Right atrium auricular region (tissue), 2 donors: Measurements from ENCODE around the gene MIB2. TPM values are rescaled to one million over a fixed set of nuclear protein-coding genes. Genes with fewer than 3 reads are reported as not detected.

Experiments
- DNase-seq: peaks from one replicate; pipeline ENCODE4 v3.0.0-alpha.2; 2019; ENCODE audit warnings: low spot score
- H3K27ac ChIP-seq, 2 donors: fragments of 200-600 bp; sonication (generic); 1 replicate in 1 of 2; 2 replicates in 1 of 2; pipeline ENCODE4 v1.5.1; 2016 to 2019
- H3K27me3 ChIP-seq, 2 donors: fragments of 200-600 bp; sonication (generic); one replicate each; pipeline versions ENCODE4 v1.5.1 to v1.6.0; 2017 to 2019
- H3K36me3 ChIP-seq: fragments of 200-600 bp; sonication (generic); one replicate; pipeline ENCODE4 v1.5.1; 2016
- H3K4me1 ChIP-seq, 2 donors: fragments of 200-600 bp; sonication (generic); one replicate each; pipeline versions ENCODE4 v1.5.1 to v1.6.0; 2017 to 2019
- H3K4me3 ChIP-seq, 2 donors: fragments of 200-600 bp; sonication (generic); 1 replicate in 1 of 2; 2 replicates in 1 of 2; pipeline ENCODE4 v1.5.1; 2017 to 2019; ENCODE audit warnings: mild to moderate bottlenecking in 1 of 2, moderate library complexity in 1 of 2
- H3K9me3 ChIP-seq, 2 donors: fragments of 200-600 bp; sonication (generic); one replicate each; pipeline ENCODE4 v1.5.1; 2019
- total RNA-seq, 2 donors: library from RNA; depleted of rRNA; stranded (reverse); fragments of >200 nt; gene quantifications; one replicate each; pipeline ENCODE4 v1.1.0, GENCODE V29; 2016
- TF ChIP-seq, protein P1 (sequence below), 2 donors: fragments of 200-600 bp; sonication (generic); IDR thresholded peaks; one replicate each; pipeline ENCODE4 v1.5.1; 2019; ENCODE audit warnings: antibody characterized with exemption in 2 of 2

The MIB2 gene
- total RNA-seq, 2 donors from 2014 or later = 42.4 to 45.6 TPM

DNA sequence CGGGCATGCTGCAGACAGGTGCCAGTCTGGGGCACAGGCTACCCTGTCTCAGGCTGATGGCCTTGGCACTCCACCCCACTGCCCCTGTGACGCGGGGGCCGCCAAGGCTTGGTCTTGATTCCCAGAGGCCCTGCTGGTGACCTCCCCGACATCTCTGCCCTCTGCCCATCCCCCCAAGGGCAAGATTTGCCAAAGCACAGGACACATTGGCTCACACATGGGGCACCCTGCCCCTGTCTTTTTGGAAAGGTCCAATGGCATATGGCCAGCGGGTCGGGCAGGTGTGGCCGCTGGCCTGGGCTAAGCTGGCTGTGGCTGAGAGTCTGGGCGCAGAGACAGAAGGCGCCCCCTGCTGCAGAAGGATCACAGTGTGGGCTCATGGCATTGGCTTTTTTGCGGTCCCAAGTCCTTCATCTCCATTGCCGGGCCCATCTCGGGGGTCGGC, 4.6 kb downstream of the MIB2 start:
- no peaks in the 10 kb centered on the region for H3K27me3 ChIP-seq
- H3K4me1 ChIP-seq = peaks cover 0 to 39% of the 10 kb centered on the region in 2 donors
- H3K9me3 ChIP-seq = no peaks in the 10 kb centered on the region
- H3K4me3 ChIP-seq = no peak overlapping the region
- no peak for DNase-seq
- no peaks in the 10 kb centered on the region for H3K36me3 ChIP-seq
- TF ChIP-seq, protein P1, sequence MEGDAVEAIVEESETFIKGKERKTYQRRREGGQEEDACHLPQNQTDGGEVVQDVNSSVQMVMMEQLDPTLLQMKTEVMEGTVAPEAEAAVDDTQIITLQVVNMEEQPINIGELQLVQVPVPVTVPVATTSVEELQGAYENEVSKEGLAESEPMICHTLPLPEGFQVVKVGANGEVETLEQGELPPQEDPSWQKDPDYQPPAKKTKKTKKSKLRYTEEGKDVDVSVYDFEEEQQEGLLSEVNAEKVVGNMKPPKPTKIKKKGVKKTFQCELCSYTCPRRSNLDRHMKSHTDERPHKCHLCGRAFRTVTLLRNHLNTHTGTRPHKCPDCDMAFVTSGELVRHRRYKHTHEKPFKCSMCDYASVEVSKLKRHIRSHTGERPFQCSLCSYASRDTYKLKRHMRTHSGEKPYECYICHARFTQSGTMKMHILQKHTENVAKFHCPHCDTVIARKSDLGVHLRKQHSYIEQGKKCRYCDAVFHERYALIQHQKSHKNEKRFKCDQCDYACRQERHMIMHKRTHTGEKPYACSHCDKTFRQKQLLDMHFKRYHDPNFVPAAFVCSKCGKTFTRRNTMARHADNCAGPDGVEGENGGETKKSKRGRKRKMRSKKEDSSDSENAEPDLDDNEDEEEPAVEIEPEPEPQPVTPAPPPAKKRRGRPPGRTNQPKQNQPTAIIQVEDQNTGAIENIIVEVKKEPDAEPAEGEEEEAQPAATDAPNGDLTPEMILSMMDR (IDR thresholded peaks at IDR 0.05) = no peak
- H3K27ac ChIP-seq = peak overlapping the region; percentile 40 to 47

- Histone ChIP-seq H3K4me1 (peaks cover 0 to 44% of the 10 kb centered on the region in 2 donors), H3K27me3 (no peaks in the 10 kb centered on the region), H3K9me3 (no peaks in the 10 kb centered on the region), H3K4me3 (no peak overlapping the region), H3K36me3 (no peaks in the 10 kb centered on the region), H3K27ac (peak overlapping the region in 1 of 2 donors; percentile 47)
- TF ChIP-seq, protein P1 (IDR thresholded peaks at IDR 0.05) = no peak
- no peak for DNase-seq
Measured at GRCh38 chr1:1620433-1621139, 5.3 kb downstream of the MIB2 start.

- no peak for DNase-seq
- H3K4me1 ChIP-seq = peaks cover 0 to 50% of the 10 kb centered on the region in 2 donors
- H3K27me3 ChIP-seq = no peaks in the 10 kb centered on the region
- H3K27ac ChIP-seq = no peak overlapping the region
- TF ChIP-seq, protein P1 (IDR thresholded peaks at IDR 0.05) = no peak
- no peaks in the 10 kb centered on the region for H3K9me3 ChIP-seq
- no peak overlapping the region for H3K4me3 ChIP-seq
- H3K36me3 ChIP-seq = no peaks in the 10 kb centered on the region
Measured at GRCh38 chr1:1621173-1622009, 6.1 kb downstream of the MIB2 start.

GRCh38 chr1:1622010-1622787, 6.9 kb downstream of the MIB2 start:
- Histone ChIP-seq H3K27me3 (no peaks in the 10 kb centered on the region), H3K4me3 (no peak overlapping the region), H3K4me1 (peaks cover 0 to 42% of the 10 kb centered on the region in 2 donors), H3K9me3 (no peaks in the 10 kb centered on the region), H3K36me3 (no peaks in the 10 kb centered on the region), H3K27ac (no peak overlapping the region)
- no peak for DNase-seq
- TF ChIP-seq, protein P1 (IDR thresholded peaks at IDR 0.05) = no peak

DNA sequence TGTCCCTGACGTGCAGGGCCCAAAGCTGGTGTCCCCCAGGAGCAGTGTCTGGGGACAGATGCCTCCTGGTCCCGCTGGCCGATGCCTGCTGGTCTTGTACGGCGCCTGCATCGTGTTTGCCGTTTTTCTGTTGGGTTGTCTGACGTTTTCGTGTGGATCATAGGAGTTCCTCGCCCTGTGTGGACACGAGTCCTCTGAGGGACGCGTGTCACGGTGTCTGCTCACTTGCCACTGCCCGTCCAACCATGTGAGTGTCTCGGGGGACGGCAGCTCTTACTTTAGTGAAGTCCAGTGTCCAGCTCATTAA, 7.4 kb downstream of the MIB2 start:
- Histone ChIP-seq H3K27ac (no peak overlapping the region), H3K9me3 (no peaks in the 10 kb centered on the region), H3K4me3 (no peak overlapping the region), H3K4me1 (peaks cover 0 to 40% of the 10 kb centered on the region in 2 donors), H3K36me3 (peaks cover 3% of the 10 kb centered on the region), H3K27me3 (no peaks in the 10 kb centered on the region)
- TF ChIP-seq, protein P1 (IDR thresholded peaks at IDR 0.05) = no peak
- no peak for DNase-seq
